ENCODE data around the gene HIGD1A. TPM values are rescaled to one million over a fixed set of nuclear protein-coding genes. Genes with fewer than 3 reads are reported as not detected.

The HIGD1A gene
- total and polyA plus RNA-seq, 12 donors: 179 to 399 (median 331) TPM

- H3K4me3 ChIP-seq: no peak overlapping the region
- ATAC-seq (peak in 6 of 8 donors; percentile 41 to 88 (median 64)), DNase-seq (no peak)
- no peaks in the 10 kb centered on the region for H3K27me3 ChIP-seq
- 49 to 54% methylated on average over 2 of the region's 2 CpGs for WGBS, 2 donors
- H3K4me1 ChIP-seq: peaks cover 0 to 17% (median 0%) of the 10 kb centered on the region in 9 donors
- TF ChIP-seq, protein P1, sequence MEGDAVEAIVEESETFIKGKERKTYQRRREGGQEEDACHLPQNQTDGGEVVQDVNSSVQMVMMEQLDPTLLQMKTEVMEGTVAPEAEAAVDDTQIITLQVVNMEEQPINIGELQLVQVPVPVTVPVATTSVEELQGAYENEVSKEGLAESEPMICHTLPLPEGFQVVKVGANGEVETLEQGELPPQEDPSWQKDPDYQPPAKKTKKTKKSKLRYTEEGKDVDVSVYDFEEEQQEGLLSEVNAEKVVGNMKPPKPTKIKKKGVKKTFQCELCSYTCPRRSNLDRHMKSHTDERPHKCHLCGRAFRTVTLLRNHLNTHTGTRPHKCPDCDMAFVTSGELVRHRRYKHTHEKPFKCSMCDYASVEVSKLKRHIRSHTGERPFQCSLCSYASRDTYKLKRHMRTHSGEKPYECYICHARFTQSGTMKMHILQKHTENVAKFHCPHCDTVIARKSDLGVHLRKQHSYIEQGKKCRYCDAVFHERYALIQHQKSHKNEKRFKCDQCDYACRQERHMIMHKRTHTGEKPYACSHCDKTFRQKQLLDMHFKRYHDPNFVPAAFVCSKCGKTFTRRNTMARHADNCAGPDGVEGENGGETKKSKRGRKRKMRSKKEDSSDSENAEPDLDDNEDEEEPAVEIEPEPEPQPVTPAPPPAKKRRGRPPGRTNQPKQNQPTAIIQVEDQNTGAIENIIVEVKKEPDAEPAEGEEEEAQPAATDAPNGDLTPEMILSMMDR (IDR thresholded peaks at IDR 0.05): no peak
- H3K9me3 ChIP-seq: no peaks in the 10 kb centered on the region
- peak overlapping the region in 5 of 10 donors; percentile 5 to 56 (median 19) for H3K27ac ChIP-seq
- peaks cover 0 to 30% (median 0%) of the 10 kb centered on the region in 9 donors for H3K36me3 ChIP-seq
- intact Hi-C loops (cut with DNase I): loop anchor here in 2 of 10 donors (5.0 kb wide), 2 partner anchors 54 to 104 kb away; no protein-coding TSS in a partner anchor
Measured at GRCh38 chr3:42778644-42779043, 25.6 kb downstream of the HIGD1A start.

GRCh38 chr3:42773409-42773751 is 30.9 kb downstream of the HIGD1A start:
- peak in 7 of 8 donors; percentile 2 to 44 (median 17) for ATAC-seq

GRCh38 chr3:42772670-42773408 is 31.5 kb downstream of the HIGD1A start, which contains the start of gene CCDC13:
CCDC13 (minus strand) TSS chr3:42773253; CDS start chr3:42758345, 14,908 bp downstream.
- H3K9me3 ChIP-seq: no peaks in the 10 kb centered on the region
- intact Hi-C loops (cut with DNase I): no loop called here
- TF ChIP-seq, protein P1 (IDR thresholded peaks at IDR 0.05): peak in 1 of 9 donors; percentile 9
- WGBS, 2 donors: 4 to 5% methylated on average over 63 of the region's 63 CpGs
- H3K27me3 ChIP-seq: no peaks in the 10 kb centered on the region
- DNase-seq (peak; percentile 97), ATAC-seq (peak; percentile 96 to 99 (median 98))
- peak within 1 kb of the TSS; percentile 23 to 64 (median 52) for H3K4me3 ChIP-seq
- peak within 1 kb of the TSS in 9 of 10 donors; percentile 31 to 94 (median 72) for H3K27ac ChIP-seq
- peaks cover 0 to 5% (median 0%) of the 10 kb centered on the region in 9 donors for H3K36me3 ChIP-seq
- peaks cover 0 to 14% (median 7%) of the 10 kb centered on the region in 9 donors for H3K4me1 ChIP-seq

More at GRCh38 chr3:42773409-42773751, 30.9 kb downstream of the HIGD1A start:
- Histone ChIP-seq H3K9me3 (no peaks in the 10 kb centered on the region), H3K4me1 (peaks cover 0 to 14% (median 7%) of the 10 kb centered on the region in 9 donors), H3K27me3 (no peaks in the 10 kb centered on the region), H3K36me3 (peaks cover 0 to 5% (median 0%) of the 10 kb centered on the region in 9 donors), H3K4me3 (peak overlapping the region; percentile 23 to 64 (median 52)), H3K27ac (peak overlapping the region in 9 of 10 donors; percentile 31 to 94 (median 72))
- WGBS, 2 donors: 7 to 10% methylated on average over 6 of the region's 6 CpGs
- intact Hi-C loops (cut with DNase I): no loop called here
- TF ChIP-seq, protein P1 (IDR thresholded peaks at IDR 0.05): no peak
- DNase-seq: no peak

DNA sequence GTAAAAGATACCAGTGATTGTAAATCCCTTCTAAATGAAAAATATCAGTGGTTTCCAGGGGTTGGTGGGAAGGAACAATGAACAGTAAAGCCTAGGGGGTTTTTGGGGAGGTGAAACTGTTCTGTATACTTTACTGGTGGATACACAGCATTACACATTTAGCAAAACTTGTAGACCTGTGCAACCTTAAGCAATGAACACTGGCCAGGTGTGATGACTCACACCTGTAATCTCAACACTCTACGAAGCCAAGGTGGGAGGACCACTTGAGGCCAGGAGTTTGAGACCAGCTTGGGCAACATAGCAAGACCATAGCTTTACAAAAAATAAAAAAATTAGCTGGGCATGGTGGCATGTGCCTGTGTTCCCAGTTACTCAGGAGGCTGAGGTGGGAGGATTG is 33.0 kb downstream of the HIGD1A start:
- Histone ChIP-seq H3K27ac (no peak overlapping the region), H3K4me3 (no peak overlapping the region), H3K9me3 (no peaks in the 10 kb centered on the region), H3K36me3 (peaks cover 0 to 5% (median 0%) of the 10 kb centered on the region in 9 donors), H3K27me3 (no peaks in the 10 kb centered on the region), H3K4me1 (peaks cover 0 to 15% (median 7%) of the 10 kb centered on the region in 9 donors)
- TF ChIP-seq, protein P1 (IDR thresholded peaks at IDR 0.05): no peak
- ATAC-seq (no peak), DNase-seq (no peak)
- WGBS, 2 donors: 87 to 94% methylated on average over 1 of the region's 1 CpG
- intact Hi-C loops (cut with DNase I): no loop called here
